NB4 (cell line): ENCODE measurements around the gene SEC24A.
"Not testable (repeated sequence)": the region's sequence is repeated elsewhere in the genome, so short reads cannot be mapped to it uniquely, and the experiment has no call there.

Experiments
- DNase-seq: peaks from one replicate; pipeline ENCODE4 v3.0.0; 2010; ENCODE audit warnings: low read depth
- H3K4me3 ChIP-seq: one replicate; pipeline ENCODE4 v1.5.1; 2011; ENCODE audit warnings: mild to moderate bottlenecking, low read depth, low read length, moderate library complexity
- CTCF ChIP-seq: IDR thresholded peaks from one replicate; pipeline ENCODE4 v1.5.1; 2012; ENCODE audit warnings: low read depth, low read length
- MAX ChIP-seq: IDR thresholded peaks from 2 replicates; pipeline ENCODE4 v1.6.1; 2011; ENCODE audit warnings: low read depth, low read length
- MYC ChIP-seq: IDR thresholded peaks from 2 replicates; pipeline ENCODE4 v1.6.1; 2011; ENCODE audit warnings: low read depth, low read length
- POLR2A ChIP-seq: IDR thresholded peaks from 2 replicates; pipeline ENCODE4 v1.6.1; 2011; ENCODE audit warnings: mild to moderate bottlenecking; ENCODE audit not compliant: insufficient read length; ENCODE audit errors: extremely low read depth

SEC24A gene

GRCh38 chr5:134620634-134621033 is 28.0 kb upstream of the SEC24A start:
- no peak for DNase-seq

GRCh38 chr5:134625559-134625958 is 23.0 kb upstream of the SEC24A start:
- DNase-seq = no peak
- no peak for TF ChIP-seq CTCF
- TF ChIP-seq POLR2A = no peak
- TF ChIP-seq MYC = no peak
- TF ChIP-seq MAX = no peak
- no peak overlapping the region for H3K4me3 ChIP-seq

More at GRCh38 chr5:134620634-134621033, 28.0 kb upstream of the SEC24A start:
- no peak overlapping the region for H3K4me3 ChIP-seq
- TF ChIP-seq MAX (no peak), POLR2A (no peak), CTCF (no peak)

- TF ChIP-seq POLR2A (no peak), MAX (no peak), MYC (no peak), CTCF (no peak)
- DNase-seq = peak; percentile 8
- no peak overlapping the region for H3K4me3 ChIP-seq
Observed at GRCh38 chr5:134626369-134627014, 22.1 kb upstream of the SEC24A start.

GRCh38 chr5:134634227-134634626 is 14.4 kb upstream of the SEC24A start:
- DNase-seq = no peak
- TF ChIP-seq MYC (no peak), MAX (no peak), CTCF (no peak), POLR2A (no peak)
- H3K4me3 ChIP-seq = no peak overlapping the region

GRCh38 chr5:134635366-134635765 is 13.2 kb upstream of the SEC24A start:
- DNase-seq, H3K4me3 ChIP-seq: not testable (repeated sequence)

GRCh38 chr5:134637116-134637721 is 11.4 kb upstream of the SEC24A start:
- H3K4me3 ChIP-seq = no peak overlapping the region
- DNase-seq = no peak
- TF ChIP-seq CTCF (no peak), MAX (no peak)
